K562 (cell line): ENCODE measurements around the gene PLEKHA6. TPM values are rescaled to one million over a fixed set of nuclear protein-coding genes. Genes with fewer than 3 reads are reported as not detected.
A peak's percentile ranks its signal among the peaks of the same experiment; 100 is the strongest.

Source experiments
- ARID1B ChIP-seq: fragments of 450-650 bp; IDR thresholded peaks from 2 replicates; pipeline ENCODE4 v1.6.1; 2016; ENCODE audit warnings: antibody characterized with exemption, mild to moderate bottlenecking, inconsistent platforms
- CREM ChIP-seq: IDR thresholded peaks from 2 replicates; pipeline ENCODE4 v1.6.1; 2014; ENCODE audit warnings: antibody characterized with exemption, low read depth
- CTCFL ChIP-seq: IDR thresholded peaks from 2 replicates; pipeline ENCODE4 v1.6.1; 2011; ENCODE audit warnings: borderline replicate concordance, low read depth, mild to moderate bottlenecking, moderate library complexity, low read length; ENCODE audit not compliant: insufficient read depth, poor library complexity, severe bottlenecking
- DIDO1 ChIP-seq: fragments of 450-650 bp; IDR thresholded peaks from 2 replicates; pipeline ENCODE4 v1.6.1; 2016; ENCODE audit warnings: low read depth, missing biosample characterization, missing genetic modification characterization
- MGA ChIP-seq: fragments of 450-650 bp; IDR thresholded peaks from 2 replicates; pipeline ENCODE4 v1.6.1; 2016; ENCODE audit warnings: mild to moderate bottlenecking, moderate library complexity
- SPI1 ChIP-seq: IDR thresholded peaks from 2 replicates; pipeline ENCODE4 v1.6.1; 2011; ENCODE audit warnings: low read depth, low read length, control low read depth, borderline replicate concordance
- ZNF280A ChIP-seq: fragments of 450-650 bp; IDR thresholded peaks from 2 replicates; pipeline ENCODE4 v1.6.1; 2018; ENCODE audit warnings: mild to moderate bottlenecking, low read depth; ENCODE audit not compliant: partially characterized antibody
- ZNF431 ChIP-seq: sonication (generic); formaldehyde crosslinking; IDR thresholded peaks from 2 replicates; pipeline ENCODE4 v1.8.0; 2022; ENCODE audit warnings: mild to moderate bottlenecking, missing genetic modification reagents
- ZNF639 ChIP-seq, 2 experiments: fragments of 200-800 bp in 1 of 2; sonication (Bioruptor generic) in 1 of 2; sonication (generic) in 1 of 2; formaldehyde crosslinking in 1 of 2; IDR thresholded peaks in 1 of 2; conservative IDR thresholded peaks in 1 of 2; 2 replicates each; pipeline versions ENCODE4 v1.5.0 to v1.6.1; 2016 to 2020; ENCODE audit warnings: missing compliant biosample characterization in 1 of 2, missing genetic modification characterization in 1 of 2, missing genetic modification reagents in 1 of 2
- polyA plus RNA-seq, 8 experiments: library from polyadenylated mRNA; depleted of rRNA in 4 of 8; stranded (reverse) in 5 of 8; unstranded in 3 of 8; fragments of >200 nt; fragmentation: Nextera tagmentation in 2 of 8; fragmentation: Illumina TruSeq in 1 of 8; extraction: Ambion mirVana in 2 of 8; extraction: Trizol in 1 of 8; gene quantifications; 2 replicates each; pipeline versions ENCODE4 v1.2.1 to v1.2.3, GENCODE V29; 2011 to 2014; ENCODE audit warnings: inconsistent platforms in 1 of 8, missing spikeins in 1 of 8
- total RNA-seq, 7 experiments: library from RNA; depleted of rRNA in 6 of 7; stranded (reverse); fragments of >200 nt in 6 of 7; fragmentation: Illumina TruSeq in 2 of 7; extraction: Trizol in 2 of 7; gene quantifications; 2 replicates each; pipeline versions ENCODE4 v1.2.1 to v1.2.3, GENCODE V29; 2011 to 2021; ENCODE audit warnings: low replicate concordance in 1 of 7

Gene PLEKHA6
- total and polyA plus RNA-seq, 9 of the 15 experiments (the other 6 are each of a cell fraction or from before 2014, with no cell fraction given): under 0.01 to 0.33 (median 0.01) TPM; not detected in 4

- TF ChIP-seq ZNF280A: no peak
- TF ChIP-seq ZNF431 (CRISPR knock-in tag): no peak
- TF ChIP-seq MGA: no peak
- peak in 1 of 2 experiments; percentile 91; a peak in 2 of 4 replicates for TF ChIP-seq ZNF639 (CRISPR knock-in tag; conservative IDR thresholded peaks at IDR 0.05 in 1 of 2, IDR thresholded peaks at IDR 0.05 in 1 of 2)
- no peak for TF ChIP-seq DIDO1 (tag)
- TF ChIP-seq ARID1B: peak; percentile 90
- peak; percentile 79 for TF ChIP-seq SPI1
- peak; percentile 41; the same call in 1 of the 2 replicates for TF ChIP-seq CREM
- TF ChIP-seq CTCFL: no peak
These were observed 132.4 kb downstream of the PLEKHA6 start (continued) for GRCh38 chr1:204227351-204227750.
